Measurements from ENCODE around the gene RBMS3.

- TF ChIP-seq, protein P1, sequence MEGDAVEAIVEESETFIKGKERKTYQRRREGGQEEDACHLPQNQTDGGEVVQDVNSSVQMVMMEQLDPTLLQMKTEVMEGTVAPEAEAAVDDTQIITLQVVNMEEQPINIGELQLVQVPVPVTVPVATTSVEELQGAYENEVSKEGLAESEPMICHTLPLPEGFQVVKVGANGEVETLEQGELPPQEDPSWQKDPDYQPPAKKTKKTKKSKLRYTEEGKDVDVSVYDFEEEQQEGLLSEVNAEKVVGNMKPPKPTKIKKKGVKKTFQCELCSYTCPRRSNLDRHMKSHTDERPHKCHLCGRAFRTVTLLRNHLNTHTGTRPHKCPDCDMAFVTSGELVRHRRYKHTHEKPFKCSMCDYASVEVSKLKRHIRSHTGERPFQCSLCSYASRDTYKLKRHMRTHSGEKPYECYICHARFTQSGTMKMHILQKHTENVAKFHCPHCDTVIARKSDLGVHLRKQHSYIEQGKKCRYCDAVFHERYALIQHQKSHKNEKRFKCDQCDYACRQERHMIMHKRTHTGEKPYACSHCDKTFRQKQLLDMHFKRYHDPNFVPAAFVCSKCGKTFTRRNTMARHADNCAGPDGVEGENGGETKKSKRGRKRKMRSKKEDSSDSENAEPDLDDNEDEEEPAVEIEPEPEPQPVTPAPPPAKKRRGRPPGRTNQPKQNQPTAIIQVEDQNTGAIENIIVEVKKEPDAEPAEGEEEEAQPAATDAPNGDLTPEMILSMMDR (IDR thresholded peaks at IDR 0.05) = no peak
- no peak for TF ChIP-seq POLR2A (IDR thresholded peaks at IDR 0.05)
Observed at GRCh38 chr3:29536016-29536758, 255.3 kb downstream of the RBMS3 start.

All from thyroid gland (tissue), 4 donors.